CD4-positive, CD25-positive, alpha-beta regulatory T cell (primary cell): ENCODE data around the gene RAP1GDS1. TPM values are rescaled to one million over a fixed set of nuclear protein-coding genes. Genes with fewer than 3 reads are reported as not detected.
A peak's percentile ranks its signal among the peaks of the same experiment; 100 is the strongest.

ENCODE experiments used
- ATAC-seq, 2 donors: fragments of 150-1000 bp; cut with Tn5 transposase; one replicate each; pipeline ENCODE4 v1.10.0; 2021; ENCODE audit warnings: low read depth in 2 of 2, moderate number of reproducible peaks in 2 of 2, moderate library complexity in 1 of 2
- DNase-seq, 3 donors: peaks; one replicate each; pipeline versions ENCODE4 v3.0.0 to v3.0.0-alpha.2; 2012 to 2022; ENCODE audit warnings: mixed read lengths in 1 of 3
- H3K27ac ChIP-seq: one replicate; pipeline ENCODE4 v1.7.0; 2013; ENCODE audit warnings: mild to moderate bottlenecking, low read length; ENCODE audit not compliant: insufficient read depth, poor library complexity, severe bottlenecking
- H3K27me3 ChIP-seq: one replicate; pipeline ENCODE4 v1.7.0; 2013; ENCODE audit warnings: low read length; ENCODE audit not compliant: control insufficient read depth, insufficient read depth
- H3K36me3 ChIP-seq: one replicate; pipeline ENCODE4 v1.7.0; 2013; ENCODE audit warnings: mild to moderate bottlenecking, low read length, moderate library complexity; ENCODE audit not compliant: control insufficient read depth, insufficient read depth
- H3K4me1 ChIP-seq: 2 replicates; pipeline ENCODE4 v1.7.0; 2013; ENCODE audit warnings: mild to moderate bottlenecking, low read length; ENCODE audit not compliant: insufficient read depth, control insufficient read depth, poor library complexity, severe bottlenecking
- H3K4me3 ChIP-seq: one replicate; pipeline ENCODE4 v1.7.0; 2013; ENCODE audit warnings: low read depth, mild to moderate bottlenecking, low read length, moderate library complexity
- H3K9me3 ChIP-seq, 2 experiments: 1 replicate in 1 of 2; 2 replicates in 1 of 2; pipeline ENCODE4 v1.7.0; 2013; ENCODE audit warnings: low read length in 2 of 2, mild to moderate bottlenecking in 1 of 2, moderate library complexity in 1 of 2; ENCODE audit not compliant: control insufficient read depth in 2 of 2
- H3K27ac Mint-ChIP-seq, 3 donors: one replicate each; pipeline ENCODE4 v1.8.0; 2020 to 2022; ENCODE audit warnings: mild to moderate bottlenecking in 3 of 3, mixed read lengths in 3 of 3, moderate library complexity in 2 of 3
- H3K27me3 Mint-ChIP-seq: one replicate; pipeline ENCODE4 v1.8.0; 2022; ENCODE audit warnings: mild to moderate bottlenecking, mixed read lengths
- H3K36me3 Mint-ChIP-seq: one replicate; pipeline ENCODE4 v1.8.0; 2020; ENCODE audit warnings: mixed read lengths
- H3K4me1 Mint-ChIP-seq, 4 donors: one replicate each; pipeline ENCODE4 v1.8.0; 2020 to 2022; ENCODE audit warnings: mixed read lengths in 4 of 4, mild to moderate bottlenecking in 1 of 4
- H3K4me3 Mint-ChIP-seq, 4 donors: one replicate each; pipeline ENCODE4 v1.8.0; 2020 to 2022; ENCODE audit warnings: mild to moderate bottlenecking in 4 of 4, mixed read lengths in 4 of 4, moderate library complexity in 3 of 4
- H3K9me3 Mint-ChIP-seq, 7 donors: one replicate each; pipeline ENCODE4 v1.8.0; 2020 to 2022; ENCODE audit warnings: mixed read lengths in 7 of 7, mild to moderate bottlenecking in 3 of 7, moderate library complexity in 2 of 7
- polyA plus RNA-seq, 4 donors: library from polyadenylated mRNA; unstranded; fragments of 300-500 nt; fragmentation: Illumina TruSeq; gene quantifications; one replicate each; pipeline ENCODE4 v1.2.3, GENCODE V29; 2021
- total RNA-seq: library from RNA; stranded (reverse); gene quantifications from one replicate; pipeline ENCODE4 v1.2.3, GENCODE V29; 2022

RAP1GDS1 gene
- total and polyA plus RNA-seq, 5 donors from 2014 or later = 40.4 to 68.8 (median 52.3) TPM

GRCh38 chr4:98245226-98245625 is 16.0 kb upstream of the RAP1GDS1 start:
- H3K36me3 Mint-ChIP-seq = peaks cover 7% of the 10 kb centered on the region
- Histone ChIP-seq H3K36me3 (no peaks in the 10 kb centered on the region), H3K4me1 (no peaks in the 10 kb centered on the region), H3K27ac (no peak overlapping the region), H3K27me3 (peaks cover 4% of the 10 kb centered on the region), H3K4me3 (no peak overlapping the region), H3K9me3 (no peaks in the 10 kb centered on the region)
- DNase-seq (no peak), ATAC-seq (no peak)
- H3K27ac Mint-ChIP-seq = no peak overlapping the region
- peaks cover 0 to 3% (median 0%) of the 10 kb centered on the region in 7 donors for H3K9me3 Mint-ChIP-seq
- H3K4me1 Mint-ChIP-seq = no peaks in the 10 kb centered on the region
- H3K27me3 Mint-ChIP-seq = peaks cover 14% of the 10 kb centered on the region
- no peak overlapping the region for H3K4me3 Mint-ChIP-seq

GRCh38 chr4:98248934-98249333 is 12.2 kb upstream of the RAP1GDS1 start:
- H3K4me1 ChIP-seq = no peaks in the 10 kb centered on the region
- H3K4me1 Mint-ChIP-seq = peaks cover 0 to 5% (median 0%) of the 10 kb centered on the region in 4 donors
- DNase-seq (no peak), ATAC-seq (no peak)
- no peaks in the 10 kb centered on the region for H3K9me3 ChIP-seq
- H3K4me3 Mint-ChIP-seq = no peak overlapping the region
- peak overlapping the region in 1 of 3 donors; percentile 6 for H3K27ac Mint-ChIP-seq
- H3K9me3 Mint-ChIP-seq = no peaks in the 10 kb centered on the region
- no peak overlapping the region for H3K4me3 ChIP-seq
- H3K27me3 Mint-ChIP-seq = peaks cover 5% of the 10 kb centered on the region
- no peaks in the 10 kb centered on the region for H3K36me3 ChIP-seq
- no peak overlapping the region for H3K27ac ChIP-seq
- peaks cover 7% of the 10 kb centered on the region for H3K36me3 Mint-ChIP-seq
- peaks cover 1% of the 10 kb centered on the region for H3K27me3 ChIP-seq

DNA sequence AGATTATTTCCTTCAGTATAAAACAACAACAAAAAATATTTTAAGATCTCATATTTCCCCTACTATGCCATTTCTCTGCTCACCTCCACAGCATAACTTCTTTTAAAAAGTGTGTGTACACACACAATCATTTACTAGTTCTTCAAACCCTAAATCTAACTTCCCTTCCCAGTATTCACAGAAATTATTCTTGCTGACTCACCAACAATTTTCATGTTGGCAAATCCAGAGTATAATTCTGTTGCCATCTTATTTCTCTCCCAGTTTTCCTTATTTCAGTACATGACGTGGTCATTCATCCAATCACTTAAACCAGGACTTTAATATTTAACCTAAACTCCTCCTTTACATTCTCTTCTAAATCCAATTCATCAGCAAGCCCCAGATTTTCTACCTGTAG is 11.4 kb upstream of the RAP1GDS1 start:
- H3K36me3 ChIP-seq = no peaks in the 10 kb centered on the region
- peaks cover 5% of the 10 kb centered on the region for H3K27me3 Mint-ChIP-seq
- H3K27me3 ChIP-seq = no peaks in the 10 kb centered on the region
- H3K9me3 Mint-ChIP-seq = no peaks in the 10 kb centered on the region
- H3K4me1 ChIP-seq = no peaks in the 10 kb centered on the region
- no peaks in the 10 kb centered on the region for H3K9me3 ChIP-seq
- H3K4me3 ChIP-seq = no peak overlapping the region
- peaks cover 0 to 5% (median 0%) of the 10 kb centered on the region in 4 donors for H3K4me1 Mint-ChIP-seq
- H3K27ac Mint-ChIP-seq = peak overlapping the region in 1 of 3 donors; percentile 33
- ATAC-seq (no peak), DNase-seq (no peak)
- peaks cover 7% of the 10 kb centered on the region for H3K36me3 Mint-ChIP-seq
- no peak overlapping the region for H3K27ac ChIP-seq
- no peak overlapping the region for H3K4me3 Mint-ChIP-seq

DNA sequence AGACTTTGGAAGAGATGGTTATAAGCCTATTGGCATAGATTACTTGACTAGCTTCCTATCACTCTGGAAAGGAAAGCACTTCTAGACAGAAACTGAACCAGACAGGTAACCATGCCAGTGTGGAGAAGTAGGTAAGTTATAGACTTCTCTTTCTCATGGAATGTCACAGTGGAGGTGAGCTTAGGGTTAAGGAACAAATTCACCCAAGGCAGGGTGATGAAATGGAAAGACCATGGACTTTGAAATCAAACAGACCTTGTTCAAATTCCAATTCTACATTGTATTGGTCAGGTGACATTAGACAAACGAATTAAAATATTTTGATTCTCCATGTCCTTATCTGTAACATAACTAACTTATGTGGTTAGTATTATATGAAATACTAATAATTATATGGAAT is 7.7 kb upstream of the RAP1GDS1 start:
- Mint-ChIP-seq H3K27me3 (peaks cover 5% of the 10 kb centered on the region), H3K4me3 (no peak overlapping the region), H3K36me3 (peaks cover 7% of the 10 kb centered on the region), H3K9me3 (no peaks in the 10 kb centered on the region), H3K27ac (no peak overlapping the region), H3K4me1 (peaks cover 2 to 11% (median 6%) of the 10 kb centered on the region in 4 donors)
- no peak for DNase-seq
- H3K4me1 ChIP-seq = no peaks in the 10 kb centered on the region
- no peaks in the 10 kb centered on the region for H3K9me3 ChIP-seq
- H3K27ac ChIP-seq = no peak overlapping the region
- H3K36me3 ChIP-seq = no peaks in the 10 kb centered on the region
- H3K27me3 ChIP-seq = no peaks in the 10 kb centered on the region
- ATAC-seq = no peak
- no peak overlapping the region for H3K4me3 ChIP-seq

- peaks cover 36% of the 10 kb centered on the region for H3K4me1 ChIP-seq
- H3K36me3 Mint-ChIP-seq = no peaks in the 10 kb centered on the region
- H3K4me3 ChIP-seq = peak overlapping the region; percentile 89
- ATAC-seq (no peak), DNase-seq (peak in 1 of 3 donors; percentile 41)
- no peaks in the 10 kb centered on the region for H3K27me3 ChIP-seq
- H3K4me1 Mint-ChIP-seq = peaks cover 33 to 49% (median 43%) of the 10 kb centered on the region in 4 donors
- H3K27ac Mint-ChIP-seq = peak overlapping the region; percentile 91 to 96 (median 95)
- H3K36me3 ChIP-seq = no peaks in the 10 kb centered on the region
- no peaks in the 10 kb centered on the region for H3K27me3 Mint-ChIP-seq
- H3K9me3 ChIP-seq = no peaks in the 10 kb centered on the region
- H3K9me3 Mint-ChIP-seq = no peaks in the 10 kb centered on the region
- H3K4me3 Mint-ChIP-seq = peak overlapping the region; percentile 94 to 99 (median 95)
- peak overlapping the region; percentile 87 for H3K27ac ChIP-seq
These were observed 1.1 kb upstream of the RAP1GDS1 start for GRCh38 chr4:98260047-98260578.

GRCh38 chr4:98261405-98262291 is 464 bp downstream of the RAP1GDS1 start:
- no peaks in the 10 kb centered on the region for H3K36me3 ChIP-seq
- H3K4me3 ChIP-seq = peak overlapping the region; percentile 80
- H3K4me3 Mint-ChIP-seq = peak overlapping the region; percentile 90 to 97 (median 94)
- H3K4me1 Mint-ChIP-seq = peaks cover 41 to 56% (median 49%) of the 10 kb centered on the region in 4 donors
- H3K27me3 Mint-ChIP-seq = no peaks in the 10 kb centered on the region
- H3K36me3 Mint-ChIP-seq = no peaks in the 10 kb centered on the region
- H3K27ac ChIP-seq = peak overlapping the region; percentile 87
- H3K27me3 ChIP-seq = no peaks in the 10 kb centered on the region
- peaks cover 36% of the 10 kb centered on the region for H3K4me1 ChIP-seq
- H3K27ac Mint-ChIP-seq = peak overlapping the region; percentile 50 to 96 (median 91)
- H3K9me3 ChIP-seq = no peaks in the 10 kb centered on the region
- ATAC-seq = peak; percentile 64 to 66
- no peaks in the 10 kb centered on the region for H3K9me3 Mint-ChIP-seq
- DNase-seq = peak; percentile 54 to 79 (median 73)

- peaks cover 42 to 63% (median 53%) of the 10 kb centered on the region in 4 donors for H3K4me1 Mint-ChIP-seq
- peak overlapping the region; percentile 89 to 97 (median 92) for H3K4me3 Mint-ChIP-seq
- H3K27ac Mint-ChIP-seq = peak overlapping the region; percentile 50 to 96 (median 91)
- no peaks in the 10 kb centered on the region for H3K27me3 Mint-ChIP-seq
- H3K27me3 ChIP-seq = no peaks in the 10 kb centered on the region
- H3K27ac ChIP-seq = peak overlapping the region; percentile 87
- peaks cover 36% of the 10 kb centered on the region for H3K4me1 ChIP-seq
- peaks cover 6% of the 10 kb centered on the region for H3K36me3 Mint-ChIP-seq
- H3K36me3 ChIP-seq = no peaks in the 10 kb centered on the region
- peak overlapping the region; percentile 80 for H3K4me3 ChIP-seq
- ATAC-seq (no peak), DNase-seq (peak in 2 of 3 donors; percentile 13 to 14)
- H3K9me3 ChIP-seq = no peaks in the 10 kb centered on the region
- H3K9me3 Mint-ChIP-seq = peaks cover 0 to 2% (median 0%) of the 10 kb centered on the region in 7 donors
These were observed 1.2 kb downstream of the RAP1GDS1 start for GRCh38 chr4:98262431-98262830.
